ENCODE results near the gene UMAD1.

UMAD1 gene

DNA sequence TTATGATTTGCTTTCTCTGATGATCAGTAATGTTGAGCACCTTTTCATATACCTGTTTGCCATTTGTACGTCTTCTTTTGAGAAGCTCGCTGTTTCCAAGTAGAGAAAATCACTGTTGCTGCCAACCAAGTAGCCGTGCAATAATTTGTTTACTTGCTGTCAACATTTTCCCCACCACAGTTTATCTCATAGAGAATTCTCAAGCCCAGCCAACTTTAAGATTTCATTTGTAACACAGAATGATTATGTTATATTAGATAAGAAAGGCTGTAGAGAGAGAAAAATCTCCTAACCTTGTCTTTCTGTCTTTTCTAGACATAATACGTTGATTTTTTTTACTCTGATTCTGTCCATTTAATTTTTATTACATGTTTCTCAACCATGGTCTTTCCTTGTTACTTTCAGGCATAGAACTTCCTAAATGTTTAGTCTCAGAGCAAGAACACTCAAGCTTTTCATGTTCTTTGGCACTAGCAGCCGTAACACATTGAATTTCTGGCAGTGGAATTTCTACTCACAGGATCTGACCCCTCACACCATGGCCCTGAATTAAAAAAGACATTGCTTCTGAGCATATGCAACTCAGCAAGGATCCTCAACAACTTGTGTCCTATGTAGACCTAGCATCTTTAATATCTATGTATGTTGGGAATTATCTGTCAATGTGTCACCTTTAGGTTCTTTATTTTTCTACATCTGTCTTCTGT is 54.7 kb downstream of the UMAD1 start:
- TF ChIP-seq, protein P1, sequence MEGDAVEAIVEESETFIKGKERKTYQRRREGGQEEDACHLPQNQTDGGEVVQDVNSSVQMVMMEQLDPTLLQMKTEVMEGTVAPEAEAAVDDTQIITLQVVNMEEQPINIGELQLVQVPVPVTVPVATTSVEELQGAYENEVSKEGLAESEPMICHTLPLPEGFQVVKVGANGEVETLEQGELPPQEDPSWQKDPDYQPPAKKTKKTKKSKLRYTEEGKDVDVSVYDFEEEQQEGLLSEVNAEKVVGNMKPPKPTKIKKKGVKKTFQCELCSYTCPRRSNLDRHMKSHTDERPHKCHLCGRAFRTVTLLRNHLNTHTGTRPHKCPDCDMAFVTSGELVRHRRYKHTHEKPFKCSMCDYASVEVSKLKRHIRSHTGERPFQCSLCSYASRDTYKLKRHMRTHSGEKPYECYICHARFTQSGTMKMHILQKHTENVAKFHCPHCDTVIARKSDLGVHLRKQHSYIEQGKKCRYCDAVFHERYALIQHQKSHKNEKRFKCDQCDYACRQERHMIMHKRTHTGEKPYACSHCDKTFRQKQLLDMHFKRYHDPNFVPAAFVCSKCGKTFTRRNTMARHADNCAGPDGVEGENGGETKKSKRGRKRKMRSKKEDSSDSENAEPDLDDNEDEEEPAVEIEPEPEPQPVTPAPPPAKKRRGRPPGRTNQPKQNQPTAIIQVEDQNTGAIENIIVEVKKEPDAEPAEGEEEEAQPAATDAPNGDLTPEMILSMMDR (IDR thresholded peaks at IDR 0.05): no peak

DNA sequence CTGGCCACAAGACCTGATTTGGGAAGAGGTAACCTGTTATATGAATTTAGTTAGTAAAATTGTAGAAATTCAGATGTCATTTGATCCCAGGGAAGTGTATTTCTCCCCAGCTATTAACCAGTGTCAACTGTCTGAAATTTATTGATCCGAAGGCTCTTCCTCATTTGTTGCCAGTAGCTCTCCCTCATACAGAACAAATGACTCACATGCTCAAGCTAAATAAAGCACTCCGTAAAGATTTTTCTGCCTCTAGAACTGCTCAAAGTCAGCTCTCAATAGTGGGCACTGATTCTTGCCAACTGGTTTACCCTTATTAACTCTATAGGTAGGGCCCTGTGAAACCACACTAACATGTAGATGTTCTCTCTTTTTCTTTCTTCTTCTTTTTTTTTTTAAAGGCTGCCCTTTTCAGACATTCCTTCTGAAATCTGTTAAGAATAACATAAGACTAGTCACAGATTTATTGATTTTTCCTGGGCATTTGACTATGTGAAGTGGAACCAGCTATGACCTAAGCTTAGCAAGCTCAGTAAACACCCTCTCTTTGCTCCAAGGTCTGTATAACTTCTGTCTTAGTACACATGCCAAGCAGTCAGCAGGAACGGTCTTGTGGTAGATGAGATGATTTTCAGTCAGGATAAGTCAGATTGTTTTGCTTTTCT is 56.0 kb downstream of the UMAD1 start:
- TF ChIP-seq, protein P1 (IDR thresholded peaks at IDR 0.05): no peak

DNA sequence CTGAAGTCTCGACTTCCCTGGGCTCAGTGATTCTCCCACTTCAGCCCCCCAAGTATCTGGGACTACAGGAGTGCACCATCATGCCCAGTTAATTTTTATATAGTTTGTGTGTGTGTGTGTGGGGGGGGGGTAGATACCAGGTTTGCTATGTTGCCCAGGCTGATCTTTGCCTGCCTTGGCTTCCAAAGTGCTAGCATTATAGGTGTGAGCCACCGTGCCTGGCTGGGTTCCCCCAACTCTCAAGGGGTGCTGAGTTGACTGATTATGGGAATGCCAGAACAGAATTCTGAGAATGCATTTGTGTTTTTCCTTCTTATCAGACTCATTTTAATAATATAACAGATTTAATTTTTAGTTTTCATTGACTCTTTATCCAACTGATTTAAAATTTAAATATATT is 58.4 kb downstream of the UMAD1 start:
- TF ChIP-seq, protein P1 (IDR thresholded peaks at IDR 0.05): no peak

DNA sequence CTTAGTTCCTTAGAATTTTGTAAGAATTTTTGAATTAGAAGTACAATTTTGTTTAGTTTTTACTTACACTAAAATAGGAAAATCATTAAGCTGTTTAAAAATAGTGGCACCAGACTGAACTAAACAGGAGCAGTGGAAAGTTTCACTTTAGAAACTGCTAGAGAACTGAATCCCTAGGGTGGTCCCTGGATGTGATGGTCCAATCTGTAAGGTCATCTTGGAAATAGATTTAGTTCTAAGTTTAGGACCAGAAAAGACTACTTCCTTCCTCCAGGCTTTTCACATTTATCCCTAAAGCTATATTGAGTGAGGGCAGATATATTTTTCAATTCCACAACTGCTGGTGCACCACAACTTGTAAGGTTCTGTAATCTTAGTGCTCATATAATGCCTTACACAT is 58.8 kb downstream of the UMAD1 start:
- TF ChIP-seq, protein P1 (IDR thresholded peaks at IDR 0.05): no peak

DNA sequence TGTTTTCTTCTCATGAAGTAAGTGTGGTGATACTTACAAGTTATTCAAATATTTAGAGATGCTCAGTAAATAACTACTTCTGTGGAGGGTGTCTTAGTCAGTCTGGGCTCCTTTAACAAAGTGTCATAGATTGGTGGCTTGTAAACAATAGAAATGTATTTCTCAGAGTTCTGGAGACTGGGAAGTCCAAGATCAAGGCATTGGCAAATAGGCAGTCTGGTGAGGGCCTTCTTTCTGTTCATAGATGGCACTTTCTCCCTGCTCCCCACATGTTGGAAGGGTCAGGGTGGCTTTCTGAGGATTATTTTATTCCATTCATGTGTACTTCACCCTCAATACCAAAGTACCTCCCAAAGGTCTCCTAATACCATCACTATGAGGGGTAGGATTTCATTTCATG is 59.4 kb downstream of the UMAD1 start:
- TF ChIP-seq, protein P1 (IDR thresholded peaks at IDR 0.05): no peak

DNA sequence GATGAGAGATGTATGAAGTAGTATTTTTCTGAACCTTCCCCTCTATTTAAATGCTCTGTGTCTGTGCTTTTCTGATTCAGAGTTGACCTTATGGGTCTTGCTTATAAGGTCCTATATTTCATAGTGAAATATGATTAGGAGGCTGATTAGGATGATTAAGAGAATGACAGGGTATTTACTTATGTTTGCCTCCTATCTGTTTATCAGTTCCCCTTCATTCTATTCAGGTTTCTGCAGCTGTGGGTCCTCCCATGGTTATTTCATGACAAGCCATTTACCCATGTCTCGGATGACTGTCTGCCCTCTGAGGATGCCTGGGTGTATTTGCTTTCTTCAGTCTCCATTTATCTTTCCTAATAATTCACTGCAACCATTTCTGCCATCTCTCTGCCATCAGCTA is 61.0 kb downstream of the UMAD1 start:
- TF ChIP-seq, protein P1 (IDR thresholded peaks at IDR 0.05): no peak

DNA sequence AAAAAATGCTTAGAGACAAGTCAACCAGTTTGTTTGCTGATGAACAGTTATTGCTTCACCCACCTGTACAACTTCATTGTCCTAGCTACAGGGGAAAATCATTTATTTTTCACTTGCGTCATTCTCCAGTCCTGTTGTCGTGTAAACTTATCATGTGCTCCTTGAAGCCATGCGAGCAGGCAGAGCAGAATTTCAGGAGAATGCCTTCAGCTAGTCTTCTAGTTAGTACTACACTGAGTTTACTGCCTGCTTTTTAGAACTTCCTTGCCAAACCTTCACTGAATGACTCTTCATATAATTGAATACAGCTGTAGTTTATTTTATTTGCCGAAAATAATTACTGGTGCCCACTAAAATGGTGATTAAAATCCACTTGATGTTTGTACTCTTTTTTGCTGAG is 62.3 kb downstream of the UMAD1 start:
- TF ChIP-seq, protein P1 (IDR thresholded peaks at IDR 0.05): no peak
